Measurements from ENCODE around the gene TIMM17A. TPM values are rescaled to one million over a fixed set of nuclear protein-coding genes. Genes with fewer than 3 reads are reported as not detected.
"Not testable (repeated sequence)": the region's sequence is repeated elsewhere in the genome, so short reads cannot be mapped to it uniquely, and the experiment has no call there.

TIMM17A gene
- total RNA-seq, 1 donor from 2014 or later = 45.7 TPM

GRCh38 chr1:201947697-201948008 is 7.7 kb upstream of the TIMM17A start:
- peaks cover 18% of the 10 kb centered on the region for H3K4me1 Mint-ChIP-seq (ENCODE audit: unreplicated experiment)
- no peak for DNase-seq (ENCODE audit: low spot score)
- H3K36me3 Mint-ChIP-seq (ENCODE audit: low read depth, unreplicated experiment) = no peaks in the 10 kb centered on the region
- peaks cover 15% of the 10 kb centered on the region for H3K27me3 Mint-ChIP-seq (ENCODE audit: unreplicated experiment)
- TF ChIP-seq CTCF (IDR thresholded peaks at IDR 0.05; ENCODE audit: unreplicated experiment) = no peak
- no peaks in the 10 kb centered on the region for H3K9me3 Mint-ChIP-seq (ENCODE audit: unreplicated experiment)
- no peak overlapping the region for H3K4me3 Mint-ChIP-seq (ENCODE audit: unreplicated experiment)
- H3K27ac Mint-ChIP-seq (ENCODE audit: unreplicated experiment) = no peak overlapping the region

- Mint-ChIP-seq H3K4me1 (ENCODE audit: unreplicated experiment) (peaks cover 18% of the 10 kb centered on the region), H3K36me3 (ENCODE audit: low read depth, unreplicated experiment) (no peaks in the 10 kb centered on the region), H3K27ac (ENCODE audit: unreplicated experiment) (no peak overlapping the region), H3K4me3 (ENCODE audit: unreplicated experiment) (no peak overlapping the region), H3K27me3 (ENCODE audit: unreplicated experiment) (peaks cover 16% of the 10 kb centered on the region), H3K9me3 (ENCODE audit: unreplicated experiment) (no peaks in the 10 kb centered on the region)
- no peak for DNase-seq (ENCODE audit: low spot score)
- TF ChIP-seq CTCF (IDR thresholded peaks at IDR 0.05; ENCODE audit: unreplicated experiment) = no peak
These were observed 5.8 kb upstream of the TIMM17A start for GRCh38 chr1:201949491-201949890.

- TF ChIP-seq CTCF (IDR thresholded peaks at IDR 0.05; ENCODE audit: unreplicated experiment) = no peak
- Mint-ChIP-seq H3K27ac (ENCODE audit: unreplicated experiment) (peak overlapping the region; percentile 79), H3K36me3 (ENCODE audit: low read depth, unreplicated experiment) (no peaks in the 10 kb centered on the region), H3K27me3 (ENCODE audit: unreplicated experiment) (peaks cover 6% of the 10 kb centered on the region), H3K4me3 (ENCODE audit: unreplicated experiment) (peak overlapping the region; percentile 93), H3K9me3 (ENCODE audit: unreplicated experiment) (no peaks in the 10 kb centered on the region), H3K4me1 (ENCODE audit: unreplicated experiment) (peaks cover 17% of the 10 kb centered on the region)
- DNase-seq (ENCODE audit: low spot score) = no peak
These were observed 867 bp upstream of the TIMM17A start for GRCh38 chr1:201954263-201955008.

GRCh38 chr1:201955729-201956143 is 433 bp downstream of the TIMM17A start:
- no peak for TF ChIP-seq CTCF (IDR thresholded peaks at IDR 0.05; ENCODE audit: unreplicated experiment)
- H3K4me3 Mint-ChIP-seq (ENCODE audit: unreplicated experiment) = peak overlapping the region; percentile 93
- peak overlapping the region; percentile 79 for H3K27ac Mint-ChIP-seq (ENCODE audit: unreplicated experiment)
- no peaks in the 10 kb centered on the region for H3K36me3 Mint-ChIP-seq (ENCODE audit: low read depth, unreplicated experiment)
- H3K27me3 Mint-ChIP-seq (ENCODE audit: unreplicated experiment) = peaks cover 6% of the 10 kb centered on the region
- no peak for DNase-seq (ENCODE audit: low spot score)
- peaks cover 17% of the 10 kb centered on the region for H3K4me1 Mint-ChIP-seq (ENCODE audit: unreplicated experiment)
- no peaks in the 10 kb centered on the region for H3K9me3 Mint-ChIP-seq (ENCODE audit: unreplicated experiment)

GRCh38 chr1:201958348-201958747 is 3.0 kb downstream of the TIMM17A start:
- no peak for DNase-seq (ENCODE audit: low spot score)
- Mint-ChIP-seq H3K4me3 (ENCODE audit: unreplicated experiment) (no peak overlapping the region), H3K27me3 (ENCODE audit: unreplicated experiment) (peaks cover 6% of the 10 kb centered on the region), H3K36me3 (ENCODE audit: low read depth, unreplicated experiment) (peaks cover 9% of the 10 kb centered on the region), H3K9me3 (ENCODE audit: unreplicated experiment) (no peaks in the 10 kb centered on the region), H3K27ac (ENCODE audit: unreplicated experiment) (no peak overlapping the region), H3K4me1 (ENCODE audit: unreplicated experiment) (peaks cover 17% of the 10 kb centered on the region)
- no peak for TF ChIP-seq CTCF (IDR thresholded peaks at IDR 0.05; ENCODE audit: unreplicated experiment)

GRCh38 chr1:201962382-201962781 is 7.1 kb downstream of the TIMM17A start:
- not testable (repeated sequence) for H3K4me1 Mint-ChIP-seq (ENCODE audit: unreplicated experiment); H3K4me3 Mint-ChIP-seq (ENCODE audit: unreplicated experiment); H3K27me3 Mint-ChIP-seq (ENCODE audit: unreplicated experiment); DNase-seq (ENCODE audit: low spot score); H3K27ac Mint-ChIP-seq (ENCODE audit: unreplicated experiment); H3K9me3 Mint-ChIP-seq (ENCODE audit: unreplicated experiment)
- H3K36me3 Mint-ChIP-seq (ENCODE audit: low read depth, unreplicated experiment) = peaks cover 23% of the 10 kb centered on the region
